ENCODE data around the gene RFX5.
"Not testable (repeated sequence)": the region's sequence is repeated elsewhere in the genome, so short reads cannot be mapped to it uniquely, and the experiment has no call there.

Gene RFX5

DNA sequence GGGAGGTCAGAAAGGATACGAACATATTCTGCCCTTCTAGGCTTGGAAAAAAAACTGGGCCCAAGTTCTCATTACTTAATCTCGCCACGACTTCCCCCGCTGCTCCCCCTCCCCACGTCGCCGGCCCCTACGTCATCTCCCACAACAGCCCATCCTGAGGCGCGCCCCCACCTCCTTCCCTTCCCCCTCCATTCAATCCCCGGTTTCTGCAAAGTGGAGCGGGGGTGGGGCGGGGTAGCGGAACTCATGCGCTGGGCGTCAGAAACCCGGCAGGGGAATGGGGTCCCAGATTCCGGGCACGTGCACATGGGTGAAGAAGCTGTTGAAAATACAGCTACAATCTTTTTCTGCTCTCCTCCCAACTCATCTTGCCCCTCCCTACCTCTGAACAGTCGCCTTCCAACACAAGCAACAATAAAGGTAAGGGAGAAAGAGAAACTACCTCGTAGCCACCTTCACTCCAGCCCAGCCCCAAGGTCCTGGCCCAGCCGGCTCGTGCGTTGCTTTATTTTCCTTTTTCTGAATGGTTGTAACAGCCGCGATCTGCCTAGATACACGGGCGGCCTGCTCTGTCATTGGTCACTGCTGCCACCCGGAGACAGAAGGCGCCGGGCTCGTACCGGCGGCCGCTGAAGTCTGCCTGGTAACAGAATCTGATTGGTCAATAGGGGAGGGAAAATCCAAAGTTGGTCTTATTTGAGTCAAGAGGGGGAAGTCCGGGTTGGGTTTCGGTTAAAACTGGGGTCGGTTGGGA, at the start of gene RFX5:
TSS of gene RFX5 (minus strand) at position 484 of the 754 bp plus-strand sequence. CDS start 932 bp downstream, outside the sequence.
- TF ChIP-seq YY1 (IDR thresholded peaks at IDR 0.05; ENCODE audit: insufficient read depth, insufficient read length): no peak
- TF ChIP-seq ZNF274 (IDR thresholded peaks at IDR 0.05; ENCODE audit: low read depth, low read length): no peak
- TF ChIP-seq SUZ12 (IDR thresholded peaks at IDR 0.05; ENCODE audit: extremely low read depth, insufficient read depth, insufficient read length): no peak
- peak; percentile 100 for DNase-seq (ENCODE audit: low read depth, low spot score)
- H3K27me3 ChIP-seq (ENCODE audit: insufficient read depth, insufficient read length): no peaks in the 10 kb centered on the region
- H3K9ac ChIP-seq (ENCODE audit: insufficient read length, low read depth): peak within 1 kb of the TSS; percentile 94
- H3K36me3 ChIP-seq (ENCODE audit: insufficient read depth, insufficient read length, low read length): peaks cover 39% of the 10 kb centered on the region
- H3K4me1 ChIP-seq (ENCODE audit: insufficient read depth, insufficient read length): peaks cover 12% of the 10 kb centered on the region
- peak within 1 kb of the TSS; percentile 86 for H3K4me3 ChIP-seq (ENCODE audit: insufficient read length, low read depth)
- peaks cover 12% of the 10 kb centered on the region for H3K9me3 ChIP-seq (ENCODE audit: insufficient read depth, low read length)

DNA sequence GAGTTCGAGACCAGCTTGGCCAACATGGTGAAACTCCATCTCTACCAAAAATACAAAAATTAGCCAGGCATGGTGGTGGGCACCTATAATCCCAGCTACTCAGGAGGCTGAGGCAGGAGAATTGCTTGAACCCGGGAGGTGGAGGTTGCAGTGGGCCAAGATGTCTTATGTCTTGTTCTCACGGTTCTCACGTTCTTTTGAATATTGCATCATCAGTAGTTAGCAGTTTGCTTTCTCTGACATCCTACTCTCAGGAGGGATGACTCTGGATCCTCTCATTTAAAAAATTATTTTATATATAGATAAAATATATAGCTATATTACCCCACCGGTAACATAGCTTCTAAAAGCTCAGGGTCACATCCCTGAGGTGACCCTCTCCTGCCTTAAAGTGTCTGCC, 49.2 kb upstream of the RFX5 start:
- not testable (repeated sequence) for H3K4me1 ChIP-seq (ENCODE audit: insufficient read depth, insufficient read length); DNase-seq (ENCODE audit: low read depth, low spot score); H3K9me3 ChIP-seq (ENCODE audit: insufficient read depth, low read length); H3K4me3 ChIP-seq (ENCODE audit: insufficient read length, low read depth); H3K9ac ChIP-seq (ENCODE audit: insufficient read length, low read depth); H3K27me3 ChIP-seq (ENCODE audit: insufficient read depth, insufficient read length)
- H3K36me3 ChIP-seq (ENCODE audit: insufficient read depth, insufficient read length, low read length): peaks cover 15% of the 10 kb centered on the region

DNA sequence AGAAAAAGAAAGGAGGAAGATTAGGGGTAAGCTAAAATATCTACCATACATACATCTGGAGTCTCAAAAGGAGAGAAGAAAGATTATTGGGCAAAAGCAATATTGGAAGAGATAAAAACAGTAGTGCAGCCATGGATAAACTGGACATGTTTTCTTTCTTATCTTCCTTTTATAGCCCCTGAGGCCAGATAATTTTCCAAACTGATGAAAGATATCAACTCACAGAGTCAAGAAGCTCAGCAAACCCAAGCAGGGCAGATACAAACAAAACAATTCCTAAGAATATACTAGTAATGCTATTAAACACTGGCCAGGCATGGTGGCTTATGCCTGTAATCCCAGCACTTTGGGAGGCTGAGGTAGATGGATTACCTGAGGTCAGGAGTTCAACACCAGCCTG, 46.5 kb upstream of the RFX5 start:
- Histone ChIP-seq H3K9ac (ENCODE audit: insufficient read length, low read depth) (no peak overlapping the region), H3K27me3 (ENCODE audit: insufficient read depth, insufficient read length) (no peaks in the 10 kb centered on the region), H3K9me3 (ENCODE audit: insufficient read depth, low read length) (no peaks in the 10 kb centered on the region), H3K36me3 (ENCODE audit: insufficient read depth, insufficient read length, low read length) (no peaks in the 10 kb centered on the region), H3K4me1 (ENCODE audit: insufficient read depth, insufficient read length) (no peaks in the 10 kb centered on the region), H3K4me3 (ENCODE audit: insufficient read length, low read depth) (no peak overlapping the region)
- TF ChIP-seq SUZ12 (IDR thresholded peaks at IDR 0.05; ENCODE audit: extremely low read depth, insufficient read depth, insufficient read length): no peak
- no peak for TF ChIP-seq YY1 (IDR thresholded peaks at IDR 0.05; ENCODE audit: insufficient read depth, insufficient read length)
- TF ChIP-seq ZNF274 (IDR thresholded peaks at IDR 0.05; ENCODE audit: low read depth, low read length): no peak
- DNase-seq (ENCODE audit: low read depth, low spot score): no peak

DNA sequence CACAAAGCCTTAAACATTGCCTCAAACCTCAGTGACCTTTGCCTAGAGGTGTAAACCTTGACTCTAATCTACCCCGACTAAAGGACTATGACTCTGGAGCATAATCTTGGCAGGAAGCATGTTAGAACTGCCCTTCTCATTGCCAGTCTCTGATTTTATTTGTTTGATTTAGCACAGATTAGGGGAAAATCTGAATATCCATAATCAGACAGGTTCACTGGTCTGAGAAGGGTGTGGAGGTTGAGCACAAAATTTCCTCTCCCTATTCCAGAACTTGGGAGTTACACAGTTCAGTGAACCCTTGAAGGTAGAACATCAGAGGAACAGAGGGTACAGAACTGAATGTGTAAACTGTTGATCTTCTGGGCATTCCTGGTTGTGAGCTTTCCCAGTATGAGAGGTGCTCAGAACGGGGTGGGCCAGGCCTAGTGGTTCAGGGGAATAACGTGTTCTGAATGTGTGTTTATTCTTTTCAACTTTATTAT, 44.1 kb upstream of the RFX5 start:
- H3K9ac ChIP-seq (ENCODE audit: insufficient read length, low read depth): no peak overlapping the region
- TF ChIP-seq YY1 (IDR thresholded peaks at IDR 0.05; ENCODE audit: insufficient read depth, insufficient read length): no peak
- TF ChIP-seq ZNF274 (IDR thresholded peaks at IDR 0.05; ENCODE audit: low read depth, low read length): no peak
- no peak for TF ChIP-seq SUZ12 (IDR thresholded peaks at IDR 0.05; ENCODE audit: extremely low read depth, insufficient read depth, insufficient read length)
- H3K36me3 ChIP-seq (ENCODE audit: insufficient read depth, insufficient read length, low read length): no peaks in the 10 kb centered on the region
- H3K4me1 ChIP-seq (ENCODE audit: insufficient read depth, insufficient read length): no peaks in the 10 kb centered on the region
- no peak overlapping the region for H3K4me3 ChIP-seq (ENCODE audit: insufficient read length, low read depth)
- no peak for DNase-seq (ENCODE audit: low read depth, low spot score)
- 0 out of 2 replicates have a peak, but pooled peaks cover 4% of the 10 kb centered on the region for H3K9me3 ChIP-seq (ENCODE audit: insufficient read depth, low read length)
- peaks cover 7% of the 10 kb centered on the region for H3K27me3 ChIP-seq (ENCODE audit: insufficient read depth, insufficient read length)

DNA sequence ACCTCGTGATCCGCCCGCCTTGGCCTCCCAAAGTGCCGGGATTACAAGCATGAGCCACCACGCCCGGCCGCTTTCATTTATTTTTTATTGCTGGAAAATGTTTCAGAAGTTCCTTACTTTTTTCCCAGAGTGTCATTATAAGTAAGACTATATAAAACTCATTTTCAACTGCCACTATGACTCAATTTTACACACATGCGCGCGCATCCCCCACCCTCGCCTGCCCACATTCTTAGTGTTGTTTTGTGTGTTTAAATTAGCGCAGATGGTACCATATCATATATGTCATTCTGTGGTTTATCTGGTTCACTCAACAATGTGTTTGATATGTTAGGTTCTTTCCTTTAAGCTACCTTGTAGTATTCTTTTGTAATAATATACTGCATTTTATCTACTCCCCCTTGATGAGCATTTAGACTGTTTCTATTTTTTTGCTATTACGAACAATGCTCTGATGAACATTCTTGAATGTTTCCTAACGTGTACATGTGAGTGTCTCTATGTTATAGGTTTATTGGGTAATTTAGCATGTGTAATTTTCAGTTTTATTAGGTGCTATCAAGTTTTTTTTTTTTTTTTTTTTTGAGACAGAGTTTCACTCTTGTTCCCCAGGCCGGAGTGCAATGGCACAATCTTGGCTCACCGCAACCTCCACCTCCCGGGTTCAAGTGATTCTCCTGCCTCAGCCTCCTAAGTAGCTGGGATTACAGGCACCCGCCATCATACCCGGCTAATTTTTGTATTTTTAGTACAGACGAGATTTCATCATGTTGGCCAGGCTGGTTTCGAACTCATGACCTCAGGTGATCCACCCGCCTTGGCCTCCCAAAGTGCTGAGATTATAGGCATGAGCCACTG, 43.4 kb upstream of the RFX5 start:
- H3K27me3 ChIP-seq (ENCODE audit: insufficient read depth, insufficient read length); H3K36me3 ChIP-seq (ENCODE audit: insufficient read depth, insufficient read length, low read length); H3K9me3 ChIP-seq (ENCODE audit: insufficient read depth, low read length): not testable (repeated sequence)

DNA sequence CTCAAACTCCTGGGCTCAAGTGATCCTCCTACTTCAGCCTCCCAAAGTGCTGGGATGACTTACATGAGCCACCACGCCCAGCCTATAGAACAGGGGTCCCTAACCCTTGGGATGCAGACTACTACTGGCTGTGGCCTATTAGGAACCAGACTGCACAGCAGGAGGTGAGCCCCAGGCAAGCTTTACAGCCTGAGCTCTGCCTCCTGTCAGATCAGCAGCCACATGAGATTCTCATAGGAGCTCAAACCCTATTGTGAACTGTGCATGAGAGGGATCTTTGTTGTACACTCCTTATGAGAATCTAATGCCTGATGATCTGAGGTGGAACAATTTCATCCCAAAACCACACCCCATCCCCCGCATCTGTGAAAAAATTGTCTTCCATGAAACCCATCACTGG, 39.0 kb upstream of the RFX5 start:
- TF ChIP-seq YY1 (IDR thresholded peaks at IDR 0.05; ENCODE audit: insufficient read depth, insufficient read length): no peak
- TF ChIP-seq SUZ12 (IDR thresholded peaks at IDR 0.05; ENCODE audit: extremely low read depth, insufficient read depth, insufficient read length): no peak
- TF ChIP-seq ZNF274 (IDR thresholded peaks at IDR 0.05; ENCODE audit: low read depth, low read length): no peak

More for the DNA sequence above, 43.4 kb upstream of the RFX5 start:
- not testable (repeated sequence) for H3K4me3 ChIP-seq (ENCODE audit: insufficient read length, low read depth); H3K4me1 ChIP-seq (ENCODE audit: insufficient read depth, insufficient read length); DNase-seq (ENCODE audit: low read depth, low spot score); H3K9ac ChIP-seq (ENCODE audit: insufficient read length, low read depth)

DNA sequence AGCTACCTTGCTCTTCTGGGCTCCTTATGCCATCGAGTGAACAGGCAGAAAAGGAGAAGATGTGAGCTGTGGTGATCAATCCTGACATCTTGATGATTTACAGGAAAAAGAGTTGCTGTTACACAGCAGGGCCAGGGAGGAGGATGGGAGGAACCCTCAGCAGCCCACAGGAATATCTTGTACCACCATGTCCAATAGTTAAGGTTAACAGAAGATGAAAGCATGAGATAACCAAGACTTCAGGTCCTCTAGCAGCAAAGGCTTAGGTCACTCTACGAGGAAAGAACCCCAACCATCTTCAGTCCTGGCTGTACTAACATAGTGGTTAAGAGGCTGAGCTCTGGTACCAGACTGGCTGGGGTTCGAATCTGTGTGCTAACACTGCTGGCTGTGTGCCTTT, 37.5 kb upstream of the RFX5 start:
- Histone ChIP-seq H3K27me3 (ENCODE audit: insufficient read depth, insufficient read length) (peaks cover 40% of the 10 kb centered on the region), H3K9me3 (ENCODE audit: insufficient read depth, low read length) (peaks cover 7% of the 10 kb centered on the region; the same call in 1 of the 2 replicates), H3K4me1 (ENCODE audit: insufficient read depth, insufficient read length) (peaks cover 3% of the 10 kb centered on the region), H3K9ac (ENCODE audit: insufficient read length, low read depth) (no peak overlapping the region), H3K4me3 (ENCODE audit: insufficient read length, low read depth) (no peak overlapping the region), H3K36me3 (ENCODE audit: insufficient read depth, insufficient read length, low read length) (no peaks in the 10 kb centered on the region)
- DNase-seq (ENCODE audit: low read depth, low spot score): no peak
- TF ChIP-seq YY1 (IDR thresholded peaks at IDR 0.05; ENCODE audit: insufficient read depth, insufficient read length) (no peak), SUZ12 (IDR thresholded peaks at IDR 0.05; ENCODE audit: extremely low read depth, insufficient read depth, insufficient read length) (no peak), ZNF274 (IDR thresholded peaks at IDR 0.05; ENCODE audit: low read depth, low read length) (no peak)

More for the DNA sequence above, 39.0 kb upstream of the RFX5 start:
- peaks cover 3% of the 10 kb centered on the region for H3K4me1 ChIP-seq (ENCODE audit: insufficient read depth, insufficient read length)
- no peak overlapping the region for H3K9ac ChIP-seq (ENCODE audit: insufficient read length, low read depth)
- H3K36me3 ChIP-seq (ENCODE audit: insufficient read depth, insufficient read length, low read length): no peaks in the 10 kb centered on the region
- peaks cover 40% of the 10 kb centered on the region for H3K27me3 ChIP-seq (ENCODE audit: insufficient read depth, insufficient read length)
- DNase-seq (ENCODE audit: low read depth, low spot score): no peak
- H3K9me3 ChIP-seq (ENCODE audit: insufficient read depth, low read length): peaks cover 7% of the 10 kb centered on the region; the same call in 1 of the 2 replicates
- no peak overlapping the region for H3K4me3 ChIP-seq (ENCODE audit: insufficient read length, low read depth)
